ENCODE measurements around the gene C19orf44.

Gene C19orf44

DNA sequence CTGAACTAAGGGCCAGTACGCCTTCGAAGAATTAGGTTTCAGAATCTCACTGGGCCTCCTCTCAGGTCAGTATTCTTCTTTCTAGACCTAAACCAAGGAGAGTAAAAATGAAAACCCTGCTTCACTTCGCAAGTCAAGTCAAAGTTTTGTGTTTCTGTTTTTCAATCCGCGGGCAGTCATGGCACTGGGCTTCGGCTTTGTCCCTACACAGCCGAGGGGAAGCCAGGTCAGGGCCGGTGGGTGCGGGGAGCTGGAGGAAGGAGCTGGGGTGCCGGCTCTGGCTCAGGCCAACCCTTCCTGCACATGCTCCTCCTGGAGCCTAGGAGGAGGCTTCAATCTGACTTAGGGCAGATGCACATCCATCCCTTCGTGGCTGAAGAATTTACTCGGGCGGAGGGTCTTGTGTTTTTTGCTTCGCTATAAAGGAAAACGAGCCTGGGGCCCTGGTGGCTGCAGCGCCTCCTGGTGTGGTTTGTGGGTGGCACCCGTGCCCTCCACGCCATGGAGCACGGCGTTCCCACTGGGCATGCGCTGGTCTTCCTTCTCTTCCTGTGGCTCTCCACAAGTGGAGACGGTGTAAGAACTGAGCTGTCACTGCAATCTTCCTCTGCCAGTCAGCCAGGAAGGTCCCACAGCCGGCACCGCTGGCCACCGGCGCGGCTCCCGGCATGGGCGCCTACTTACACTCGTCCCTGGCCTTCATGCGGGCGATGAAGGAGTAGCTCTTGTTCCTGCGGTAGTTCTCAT is 22.5 kb downstream of the C19orf44 start:
- DNase-seq, result no peak

- no peak for DNase-seq
Observed at GRCh38 chr19:16519230-16519687, 23.1 kb downstream of the C19orf44 start.

DNA sequence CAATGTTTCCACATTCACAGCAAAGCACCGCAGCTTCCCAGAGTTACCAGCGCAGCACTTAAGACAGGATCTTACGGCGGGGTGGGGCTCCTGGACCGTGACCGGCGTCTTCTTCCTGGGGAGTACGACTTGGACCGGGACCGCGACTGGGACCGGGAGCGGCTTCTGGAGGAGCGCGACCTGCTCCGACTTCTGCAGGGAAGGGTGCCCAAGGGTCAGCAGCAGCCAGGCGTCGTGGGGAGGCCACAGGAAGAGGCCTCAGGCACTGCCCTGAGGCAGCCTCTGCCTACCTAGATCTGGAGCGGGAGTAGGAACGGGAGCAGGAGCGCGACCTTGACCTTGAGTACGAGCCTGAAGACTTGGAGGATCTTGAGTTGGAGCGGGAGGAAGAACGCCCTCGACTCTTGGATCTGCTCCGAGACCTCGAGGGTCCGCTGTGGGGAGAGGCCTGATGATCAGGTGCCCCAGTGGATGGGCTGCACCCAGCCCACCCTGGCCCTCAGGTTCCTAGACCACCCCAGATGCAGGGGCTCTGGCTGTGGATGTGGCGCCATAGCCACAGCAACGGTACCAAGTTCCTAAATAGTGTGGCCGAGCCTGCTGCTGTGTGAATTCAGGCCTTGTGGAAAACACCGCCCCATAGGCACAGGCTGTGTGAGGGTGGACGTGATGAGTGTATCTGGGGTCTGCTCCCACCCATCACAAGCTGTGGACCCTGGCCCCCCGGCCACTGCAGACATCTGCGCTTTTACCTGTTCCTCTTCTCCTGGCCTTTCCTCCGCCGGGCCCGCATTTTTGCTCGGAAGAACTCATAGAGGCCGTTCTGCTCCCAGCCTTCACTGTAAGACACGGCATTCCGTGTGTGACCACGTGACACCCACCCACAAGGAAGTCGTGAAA is 24.1 kb downstream of the C19orf44 start:
- DNase-seq, result no peak

DNA sequence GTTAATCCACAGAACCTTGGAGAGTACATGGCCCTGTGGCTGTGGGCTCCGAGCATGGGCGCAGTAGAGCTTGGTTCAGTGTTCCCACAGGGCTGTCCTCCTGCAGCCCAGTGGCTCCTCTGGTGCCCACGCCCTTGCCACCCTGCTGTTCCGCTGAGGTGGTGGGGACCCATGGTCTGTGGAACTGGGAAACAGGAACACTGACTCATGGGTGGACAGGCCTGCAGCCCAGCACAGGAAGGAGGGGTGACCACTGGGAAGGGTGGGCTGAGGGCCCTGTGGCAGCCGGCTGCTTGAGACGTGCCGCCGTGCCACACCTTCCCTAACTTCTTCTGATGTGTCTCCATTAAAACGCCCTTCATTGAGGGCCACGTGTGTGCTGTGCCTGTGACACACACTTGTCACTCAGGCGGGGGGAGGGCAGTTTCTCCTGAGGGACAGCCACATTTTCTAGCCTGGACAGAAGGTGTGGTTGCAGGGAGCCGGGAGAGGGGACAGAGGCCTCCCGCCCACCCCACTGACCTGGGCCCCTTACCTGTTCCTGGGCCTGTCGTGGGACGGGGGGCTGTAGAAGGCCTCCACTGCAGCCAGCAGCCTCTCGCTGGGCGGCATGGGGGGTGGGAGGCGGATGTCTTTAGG is 24.9 kb downstream of the C19orf44 start:
- no peak for DNase-seq

DNA sequence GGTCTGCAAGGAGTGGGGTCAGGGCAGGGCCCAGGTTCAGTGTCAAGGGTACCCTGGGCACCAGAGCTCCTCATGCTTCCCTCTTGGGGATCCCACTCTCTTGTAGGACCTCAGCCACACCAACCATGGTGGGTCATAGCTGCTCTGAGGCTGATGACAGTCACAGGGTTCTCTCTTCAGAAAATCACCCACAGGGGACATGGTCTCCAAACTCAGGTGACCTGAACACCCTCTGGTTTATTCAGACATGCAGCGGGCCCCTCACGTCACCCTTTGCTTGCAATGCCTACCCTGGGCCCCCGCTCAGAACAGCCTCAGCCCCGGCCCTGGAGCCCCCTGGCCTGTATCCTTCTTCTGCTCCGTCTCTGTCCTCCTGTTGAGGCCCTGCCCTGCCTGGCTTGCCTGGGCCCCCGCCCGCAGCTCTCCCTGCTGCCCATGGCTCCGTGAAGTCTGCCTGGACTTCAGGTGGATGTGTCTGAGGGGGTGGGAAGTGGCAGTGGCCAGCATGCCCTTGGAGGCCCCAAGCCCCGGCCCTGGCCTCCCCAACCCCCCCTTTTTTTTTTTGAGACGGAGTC is 25.6 kb downstream of the C19orf44 start:
- DNase-seq, result no peak

GRCh38 chr19:16522559-16523377 is 26.6 kb downstream of the C19orf44 start:
- no peak for DNase-seq

DNA sequence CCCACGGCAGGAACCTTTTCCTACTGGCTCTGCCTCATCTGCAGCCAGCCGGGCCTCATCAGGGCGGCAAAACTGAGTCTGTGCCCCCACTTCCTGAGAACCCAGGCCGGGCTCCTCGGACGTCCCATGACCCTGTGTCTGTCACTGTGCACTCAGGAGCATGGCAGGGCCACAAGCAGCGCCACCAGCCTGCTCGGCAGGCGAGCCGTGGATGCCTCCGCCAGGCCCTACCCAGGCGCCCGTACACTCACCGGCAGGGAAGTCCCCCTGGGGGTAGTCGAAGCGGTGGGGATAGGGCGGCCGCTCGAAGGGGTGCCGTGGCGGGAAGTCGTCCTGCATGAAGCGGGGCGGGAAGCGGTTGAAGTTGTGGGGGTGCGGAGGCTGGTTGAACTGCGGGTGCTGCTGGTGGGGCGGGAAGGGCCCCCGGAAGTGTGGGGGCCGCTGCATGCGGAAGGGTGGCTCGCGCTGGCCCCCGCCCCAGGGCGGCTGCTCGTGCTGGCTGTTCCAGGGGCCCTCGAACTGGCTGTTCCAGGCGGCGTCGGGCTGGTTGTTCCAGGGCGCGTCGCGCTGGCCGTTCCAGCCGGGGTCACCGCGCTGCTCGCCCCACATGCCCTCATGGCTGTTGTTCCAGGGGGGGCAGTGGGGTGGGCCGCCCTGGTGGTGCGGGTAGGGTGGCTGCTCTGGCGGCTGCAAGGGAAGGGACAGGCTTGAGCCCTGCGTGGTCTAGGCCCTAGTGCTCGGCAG is 29.0 kb downstream of the C19orf44 start:
- no peak for DNase-seq

- no peak for DNase-seq
Observed at GRCh38 chr19:16525751-16526481, 29.7 kb downstream of the C19orf44 start.

DNA sequence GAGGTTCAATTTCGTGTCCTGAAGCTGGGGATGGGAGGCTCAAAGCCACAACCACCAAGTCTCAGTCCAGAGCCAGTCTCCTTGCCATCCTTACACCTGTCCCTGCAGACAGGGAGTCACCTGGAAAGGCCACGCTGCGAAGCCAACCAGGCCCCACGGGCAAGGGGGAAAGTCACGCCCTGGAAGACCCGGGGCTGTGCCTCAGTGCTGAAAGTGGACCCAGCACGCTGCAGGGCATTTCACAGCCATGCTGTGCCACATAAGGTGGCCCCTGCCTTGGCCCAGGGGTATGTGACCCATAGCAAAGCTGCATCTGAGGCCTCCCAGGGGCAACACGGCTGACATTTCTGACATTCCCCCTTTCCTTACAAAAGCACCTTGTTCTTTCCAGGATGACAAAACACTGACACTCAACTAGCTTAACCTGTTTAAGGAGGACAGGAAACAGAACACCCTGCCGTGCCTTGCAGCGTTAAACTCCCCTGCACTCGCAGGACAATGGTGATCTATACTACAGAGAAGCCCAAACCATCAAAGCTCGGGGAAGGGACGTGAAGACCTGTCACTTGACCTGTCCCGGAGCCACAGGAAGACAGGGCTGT is 31.2 kb downstream of the C19orf44 start:
- no peak for DNase-seq

DNA sequence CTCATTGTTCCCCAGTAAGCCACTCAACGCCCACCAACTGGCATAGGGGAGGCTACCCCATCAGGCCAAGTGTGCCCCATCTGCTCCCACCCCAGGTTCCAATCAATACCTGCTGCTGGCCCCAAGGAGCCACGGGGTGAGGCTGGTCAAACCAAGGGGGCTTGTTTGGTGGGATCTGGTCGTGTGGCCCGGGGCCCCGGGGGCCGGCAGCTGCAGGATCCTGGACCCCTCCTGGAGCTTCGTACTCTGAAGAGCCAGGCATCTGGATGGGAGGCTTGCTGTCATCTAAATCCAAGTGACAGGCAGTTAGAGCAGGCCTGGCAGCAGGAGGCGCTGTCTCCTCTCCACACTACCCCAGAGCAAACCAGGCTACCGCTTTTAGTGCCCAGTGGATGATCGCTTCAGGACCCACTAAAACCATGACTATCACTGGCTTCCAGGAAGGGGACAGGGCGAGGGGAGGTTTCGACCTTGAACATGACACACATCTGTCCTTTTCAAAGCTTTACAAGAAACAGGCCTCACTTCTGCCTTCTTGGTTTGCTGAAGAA is 31.9 kb downstream of the C19orf44 start:
- no peak for DNase-seq

DNA sequence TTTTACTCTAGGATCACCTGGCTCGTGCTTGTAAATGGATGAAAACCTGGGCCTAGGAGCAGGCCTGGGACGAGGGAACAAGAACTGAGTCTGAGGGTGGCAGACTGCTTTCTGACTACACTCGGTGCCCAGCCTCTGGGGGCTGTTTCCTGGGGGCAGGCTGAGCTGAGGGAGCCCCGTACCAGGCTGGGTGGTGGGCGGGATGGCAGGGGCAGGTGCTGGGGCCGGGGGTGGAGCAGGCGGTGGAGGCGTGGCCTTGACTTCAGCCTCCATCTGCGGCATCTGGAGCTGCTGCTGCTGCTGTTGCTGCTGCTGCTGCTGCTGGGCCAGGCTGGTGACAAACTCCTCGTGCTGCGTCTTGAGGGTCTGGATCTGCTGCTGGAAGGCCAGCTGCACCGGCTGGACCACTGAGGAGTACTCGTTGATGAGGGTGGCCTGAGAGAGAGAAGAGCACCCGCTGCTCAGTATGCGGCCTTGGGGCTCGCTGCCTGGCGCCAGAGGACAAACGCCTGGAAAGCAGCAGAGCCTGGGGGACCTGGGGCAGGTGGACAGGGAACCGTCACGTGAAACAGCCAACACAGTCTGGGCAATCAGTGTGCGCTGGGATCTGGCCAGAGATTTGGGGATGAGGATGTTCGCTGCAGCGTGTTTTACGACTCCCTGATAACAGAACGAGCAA is 33.4 kb downstream of the C19orf44 start:
- DNase-seq, result no peak

DNA sequence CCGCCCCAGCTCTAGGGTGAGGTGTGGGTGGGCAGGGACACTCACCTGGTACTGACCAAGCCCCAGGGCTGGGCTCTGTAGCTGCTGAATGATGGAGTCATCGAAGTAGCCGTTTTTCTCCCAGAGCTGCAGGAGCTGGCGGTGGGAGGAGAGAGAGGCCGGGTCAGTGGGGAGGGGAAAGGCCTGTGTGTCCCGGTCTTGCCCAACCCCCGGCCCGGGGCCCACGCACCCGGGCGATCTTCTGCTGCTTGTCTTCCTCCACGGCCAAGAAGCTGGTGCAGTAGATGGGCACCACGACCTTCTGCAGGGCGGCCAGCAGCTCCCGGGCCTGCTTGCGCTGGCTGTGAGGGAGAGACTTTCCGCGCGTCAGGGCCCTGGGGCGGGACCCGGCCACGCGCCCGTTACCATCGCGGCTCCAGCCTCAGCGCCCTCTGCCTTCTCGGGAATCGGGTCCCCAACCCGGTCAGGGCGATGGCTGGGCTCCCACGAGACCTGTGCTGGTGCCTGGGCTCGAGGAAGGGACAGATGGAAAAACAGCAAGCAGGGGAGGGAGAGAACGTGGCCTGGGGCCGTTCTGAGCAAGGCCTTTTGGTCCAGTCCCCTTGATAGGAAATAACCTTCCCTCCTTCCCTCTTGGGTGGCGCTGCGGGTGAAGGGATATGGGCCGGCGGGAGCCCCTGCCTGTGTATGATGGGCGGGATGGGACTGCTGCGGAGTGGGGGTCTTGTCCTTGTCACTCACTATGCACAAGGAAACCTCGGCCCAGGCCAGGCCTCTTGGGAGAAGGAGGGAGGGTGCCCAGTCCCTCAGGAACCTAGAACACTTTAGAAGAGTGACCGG is 34.6 kb downstream of the C19orf44 start:
- no peak for DNase-seq

DNA sequence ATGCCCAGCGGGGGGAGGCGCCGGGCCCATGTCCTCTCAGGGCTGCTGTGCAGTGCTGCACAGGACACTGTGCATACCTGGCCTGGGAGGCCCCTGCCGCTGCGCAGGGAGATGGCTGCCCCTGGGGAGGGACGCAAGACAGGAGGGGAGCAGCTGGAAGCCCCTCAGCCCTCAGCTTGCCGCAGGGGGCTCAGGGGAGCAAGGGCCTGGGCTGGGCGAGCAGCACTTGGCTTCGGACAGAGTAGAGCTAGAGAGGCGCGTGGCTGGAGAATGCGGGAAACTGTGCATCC is 35.1 kb downstream of the C19orf44 start:
- no peak for DNase-seq

GRCh38 chr19:16532440-16533234 is 36.4 kb downstream of the C19orf44 start:
- DNase-seq, result no peak

GRCh38 chr19:16535381-16535780 is 39.2 kb downstream of the C19orf44 start:
- DNase-seq, result no peak

DNA sequence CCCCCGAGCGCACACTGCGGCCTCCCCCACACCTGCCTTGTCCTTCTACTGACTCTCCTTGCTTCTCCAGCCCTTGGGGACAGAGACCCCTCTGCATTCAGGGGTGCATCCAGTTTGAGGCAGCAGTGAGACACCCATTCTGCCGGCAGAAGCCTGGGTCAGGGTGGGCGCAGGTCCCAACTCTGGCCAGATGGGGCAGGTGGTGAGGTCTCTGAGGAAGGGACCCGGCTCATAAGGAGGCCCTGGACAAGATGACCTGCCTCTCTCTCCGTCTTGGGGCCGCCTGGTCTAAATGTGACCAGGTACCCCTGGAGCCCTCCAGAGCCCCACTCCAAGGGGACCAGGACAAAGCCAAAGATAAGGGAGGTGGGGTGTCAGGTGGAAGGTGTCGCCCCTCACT is 39.9 kb downstream of the C19orf44 start:
- no peak for DNase-seq

- DNase-seq, result no peak
Observed at GRCh38 chr19:16537111-16537510, 40.9 kb downstream of the C19orf44 start.

- no peak for DNase-seq
Observed at GRCh38 chr19:16540948-16541347, 44.8 kb downstream of the C19orf44 start.
